ENCODE data around the gene SLC46A1.
A peak's percentile ranks its signal among the peaks of the same experiment; 100 is the strongest.

SLC46A1 gene

DNA sequence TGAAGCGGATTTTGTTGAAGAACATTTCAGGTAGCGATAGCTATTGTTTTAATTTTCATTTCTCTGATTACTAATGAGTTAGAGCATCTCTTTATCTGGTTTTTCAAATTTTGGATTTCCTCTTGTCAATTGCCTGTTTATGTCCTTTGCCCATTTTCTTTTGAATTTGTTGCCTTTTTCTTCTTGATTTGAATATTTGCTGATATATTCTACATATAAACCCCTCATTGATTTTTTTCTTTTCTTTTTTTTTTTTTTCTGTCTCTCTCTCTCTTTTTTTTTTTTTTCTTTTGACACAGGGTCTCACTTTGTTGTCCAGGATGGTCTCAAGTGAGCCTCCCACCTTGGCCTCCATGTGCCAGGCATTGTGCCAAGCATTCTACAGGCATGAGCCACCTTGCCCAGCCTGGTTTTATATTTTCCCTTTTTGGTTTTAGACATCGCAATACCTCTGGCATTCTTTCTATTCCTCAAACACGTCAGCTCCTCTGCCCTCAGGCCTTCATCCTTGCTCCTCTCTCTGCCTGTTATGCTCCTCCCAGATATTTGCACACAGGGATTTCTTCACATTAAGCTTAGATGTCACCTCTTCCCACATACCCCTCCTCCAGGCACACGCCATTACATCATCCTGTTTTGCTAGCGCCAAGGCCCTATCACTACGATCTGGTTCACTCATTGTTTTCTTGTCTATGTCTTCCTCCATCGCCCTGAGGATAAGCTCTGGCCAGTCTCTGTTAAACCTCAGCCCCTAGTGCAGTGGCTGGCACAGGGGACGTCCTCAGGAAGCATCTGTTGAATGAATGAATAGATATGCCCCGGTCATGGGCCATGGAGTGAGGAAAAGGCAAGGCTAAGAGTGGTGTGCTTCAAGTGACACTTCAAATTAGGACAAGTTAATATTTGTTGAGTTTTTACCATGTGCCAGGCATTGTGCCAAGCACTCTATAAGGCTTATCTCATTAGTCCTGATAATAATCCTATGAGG, 25.9 kb downstream of the SLC46A1 start:
- peak; percentile 73 for DNase-seq (ENCODE audit: low read depth)
- no peak overlapping the region for H3K4me3 ChIP-seq (ENCODE audit: control insufficient read depth, low read depth, low read length)
- TF ChIP-seq, protein P1, sequence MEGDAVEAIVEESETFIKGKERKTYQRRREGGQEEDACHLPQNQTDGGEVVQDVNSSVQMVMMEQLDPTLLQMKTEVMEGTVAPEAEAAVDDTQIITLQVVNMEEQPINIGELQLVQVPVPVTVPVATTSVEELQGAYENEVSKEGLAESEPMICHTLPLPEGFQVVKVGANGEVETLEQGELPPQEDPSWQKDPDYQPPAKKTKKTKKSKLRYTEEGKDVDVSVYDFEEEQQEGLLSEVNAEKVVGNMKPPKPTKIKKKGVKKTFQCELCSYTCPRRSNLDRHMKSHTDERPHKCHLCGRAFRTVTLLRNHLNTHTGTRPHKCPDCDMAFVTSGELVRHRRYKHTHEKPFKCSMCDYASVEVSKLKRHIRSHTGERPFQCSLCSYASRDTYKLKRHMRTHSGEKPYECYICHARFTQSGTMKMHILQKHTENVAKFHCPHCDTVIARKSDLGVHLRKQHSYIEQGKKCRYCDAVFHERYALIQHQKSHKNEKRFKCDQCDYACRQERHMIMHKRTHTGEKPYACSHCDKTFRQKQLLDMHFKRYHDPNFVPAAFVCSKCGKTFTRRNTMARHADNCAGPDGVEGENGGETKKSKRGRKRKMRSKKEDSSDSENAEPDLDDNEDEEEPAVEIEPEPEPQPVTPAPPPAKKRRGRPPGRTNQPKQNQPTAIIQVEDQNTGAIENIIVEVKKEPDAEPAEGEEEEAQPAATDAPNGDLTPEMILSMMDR (IDR thresholded peaks at IDR 0.05; ENCODE audit: control insufficient read depth, insufficient read depth, low read depth, low read length, missing control alignments): no peak

DNA sequence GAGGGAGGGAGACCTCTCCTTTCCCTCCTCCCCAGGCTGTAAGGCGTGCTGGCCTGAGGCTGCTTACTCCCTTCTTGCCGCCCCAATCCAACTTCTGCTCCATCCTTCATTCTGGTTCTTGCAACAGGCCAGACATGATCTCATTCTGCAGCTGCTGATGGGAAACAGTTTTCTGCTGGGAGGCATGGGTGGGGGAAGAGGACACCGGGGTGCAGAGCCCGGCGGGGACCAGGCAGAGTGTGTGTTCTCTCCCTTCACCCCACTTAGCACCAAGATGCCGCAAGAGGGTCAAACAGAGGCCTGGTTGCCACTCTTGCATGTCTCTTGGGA, 33.1 kb downstream of the SLC46A1 start:
- peak overlapping the region; percentile 85 for H3K4me3 ChIP-seq (ENCODE audit: control insufficient read depth, low read depth, low read length)
- no peak for DNase-seq (ENCODE audit: low read depth)

DNA sequence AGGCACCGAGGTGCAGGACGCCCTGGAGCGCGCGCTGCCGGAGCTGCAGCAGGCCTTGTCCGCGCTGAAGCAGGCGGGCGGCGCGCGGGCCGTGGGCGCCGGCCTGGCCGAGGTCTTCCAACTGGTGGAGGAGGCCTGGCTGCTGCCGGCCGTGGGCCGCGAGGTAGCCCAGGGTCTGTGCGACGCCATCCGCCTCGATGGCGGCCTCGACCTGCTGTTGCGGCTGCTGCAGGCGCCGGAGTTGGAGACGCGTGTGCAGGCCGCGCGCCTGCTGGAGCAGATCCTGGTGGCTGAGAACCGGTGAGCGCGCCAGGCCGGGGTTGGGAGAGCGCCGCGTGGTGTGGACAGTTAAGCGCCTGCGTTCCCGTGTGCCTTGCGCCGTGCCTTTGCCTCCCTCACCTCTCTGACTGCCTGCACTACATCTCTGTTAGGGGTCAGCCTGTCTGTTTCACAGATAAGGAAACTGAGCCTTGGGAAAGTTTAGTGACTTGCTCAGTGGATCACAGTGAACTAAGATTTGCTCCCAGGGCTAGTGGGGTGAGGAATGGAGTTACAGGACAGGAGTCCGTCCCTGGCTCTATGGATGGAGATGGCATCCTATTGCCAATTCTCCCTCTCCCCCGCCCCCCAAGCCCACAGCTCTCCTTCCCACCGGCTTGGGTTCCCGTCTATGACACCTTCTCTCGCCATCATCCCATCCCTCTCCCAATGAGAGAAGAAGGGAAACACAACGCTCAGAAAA, 33.6 kb downstream of the SLC46A1 start:
- peak overlapping the region; percentile 85 for H3K4me3 ChIP-seq (ENCODE audit: control insufficient read depth, low read depth, low read length)
- no peak for DNase-seq (ENCODE audit: low read depth)
- TF ChIP-seq, protein P1 (IDR thresholded peaks at IDR 0.05; ENCODE audit: control insufficient read depth, insufficient read depth, low read depth, low read length, missing control alignments): no peak

More for the DNA sequence above, 33.1 kb downstream of the SLC46A1 start:
- TF ChIP-seq, protein P1 (IDR thresholded peaks at IDR 0.05; ENCODE audit: control insufficient read depth, insufficient read depth, low read depth, low read length, missing control alignments): no peak

DNA sequence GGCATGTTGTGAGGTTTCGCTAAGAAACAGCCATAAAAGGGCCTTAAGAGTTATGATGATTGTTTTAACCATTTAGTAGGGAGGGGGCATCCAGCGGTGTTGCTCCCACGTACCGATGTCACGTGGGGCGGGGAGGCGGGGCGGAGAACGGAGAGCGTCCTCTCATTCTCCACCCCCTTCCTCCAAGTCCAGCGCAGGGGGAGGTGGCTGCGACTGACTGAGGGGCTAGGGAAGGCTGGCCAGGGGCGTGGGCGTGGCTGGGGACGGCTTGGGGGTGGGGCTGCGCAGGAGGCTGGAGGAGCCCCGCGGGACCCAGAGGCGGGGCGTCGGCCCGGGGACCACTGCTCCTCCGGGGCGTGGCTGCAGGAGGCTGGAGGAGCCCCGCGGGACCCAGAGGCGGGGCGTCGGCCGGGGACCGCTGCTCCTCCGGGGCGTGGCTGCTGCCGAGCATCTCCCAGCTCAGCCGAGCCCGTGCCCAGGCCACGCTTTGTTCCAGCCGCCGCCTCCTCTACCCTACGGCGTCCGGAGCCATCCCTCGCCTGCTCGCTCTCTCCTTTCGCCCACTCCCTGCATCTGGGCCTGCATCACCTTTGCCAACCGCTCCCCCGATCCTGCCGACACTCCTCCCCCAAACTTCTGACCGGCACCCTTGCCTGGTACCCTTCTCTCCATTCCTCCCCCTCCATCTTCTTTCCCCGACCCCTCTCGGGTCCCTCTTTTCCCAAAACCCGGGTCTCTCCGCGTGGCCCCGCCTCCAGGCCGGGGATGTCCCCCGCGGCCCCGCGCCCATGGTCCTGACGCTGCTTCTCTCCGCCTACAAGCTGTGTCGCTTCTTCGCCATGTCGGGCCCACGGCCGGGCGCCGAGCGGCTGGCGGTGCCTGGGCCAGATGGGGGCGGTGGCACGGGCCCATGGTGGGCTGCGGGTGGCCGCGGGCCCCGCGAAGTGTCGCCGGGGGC, 34.5 kb downstream of the SLC46A1 start, which contains the start of gene SARM1:
SARM1 (plus strand) TSS at position 450 of the 958 bp plus-strand sequence; CDS start at position 789, 339 bp downstream.
- TF ChIP-seq, protein P1 (IDR thresholded peaks at IDR 0.05; ENCODE audit: control insufficient read depth, insufficient read depth, low read depth, low read length, missing control alignments): no peak
- DNase-seq (ENCODE audit: low read depth): peak; percentile 46
- H3K4me3 ChIP-seq (ENCODE audit: control insufficient read depth, low read depth, low read length): peak within 1 kb of the TSS; percentile 85

DNA sequence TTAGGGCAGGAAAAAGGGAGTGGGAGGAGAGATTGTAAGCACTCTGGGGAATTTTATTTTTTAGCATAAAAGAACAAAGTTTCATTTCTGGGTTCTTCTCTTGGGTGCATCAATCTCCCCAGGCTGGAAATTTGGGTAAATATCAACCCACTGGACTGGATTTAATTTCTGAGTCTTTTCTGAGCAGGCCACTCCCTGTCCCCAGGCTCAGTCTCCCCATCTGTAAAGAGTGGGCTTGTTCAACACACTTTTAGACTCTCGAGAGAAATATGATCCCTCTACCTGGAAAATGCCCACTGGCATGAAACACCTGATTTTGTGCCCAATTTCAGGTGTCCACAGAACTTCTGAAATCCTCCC, 35.3 kb downstream of the SLC46A1 start:
- TF ChIP-seq, protein P1 (IDR thresholded peaks at IDR 0.05; ENCODE audit: control insufficient read depth, insufficient read depth, low read depth, low read length, missing control alignments): no peak
- H3K4me3 ChIP-seq (ENCODE audit: control insufficient read depth, low read depth, low read length): no peak overlapping the region
- no peak for DNase-seq (ENCODE audit: low read depth)

Measured in AG09309 (cell line).